ENCODE results near the gene RFK. TPM values are rescaled to one million over a fixed set of nuclear protein-coding genes. Genes with fewer than 3 reads are reported as not detected.

Gene RFK
- polyA plus RNA-seq, 1 donor from 2014 or later, result 131 TPM

- Histone ChIP-seq H3K9ac (ENCODE audit: low read length) (no peak overlapping the region), H3K9me2 (ENCODE audit: insufficient read depth, low read length) (no peaks in the 10 kb centered on the region), H3K27me3 (ENCODE audit: insufficient read depth, low read depth, low read length) (no peaks in the 10 kb centered on the region), H3F3A (ENCODE audit: insufficient read depth, low read length, poor library complexity, severe bottlenecking) (no peaks in the 10 kb centered on the region), H3K27ac (ENCODE audit: low read length) (no peak overlapping the region), H3K36me3 (ENCODE audit: insufficient read depth, low read length) (no peaks in the 10 kb centered on the region), H3K4me3 (ENCODE audit: low read length) (no peak overlapping the region), H3K9me3 (ENCODE audit: low read length) (no peaks in the 10 kb centered on the region), H3K79me2 (replicated peaks; ENCODE audit: insufficient read depth, low read length) (no peaks in the 10 kb centered on the region), H3K4me2 (ENCODE audit: low read length) (no peak overlapping the region), H4K20me1 (ENCODE audit: insufficient read depth) (no peaks in the 10 kb centered on the region), H2AFZ (ENCODE audit: low read depth, low read length) (no peak overlapping the region)
- TF ChIP-seq SMC3 (conservative IDR thresholded peaks at IDR 0.05; ENCODE audit: poor library complexity) (no peak), REST (IDR thresholded peaks at IDR 0.05; ENCODE audit: borderline replicate concordance) (no peak), MXI1 (conservative IDR thresholded peaks at IDR 0.05; ENCODE audit: poor library complexity, severe bottlenecking) (no peak), TAF1 (IDR thresholded peaks at IDR 0.05; ENCODE audit: low read depth) (no peak)
These were observed 52.0 kb downstream of the RFK start for GRCh38 chr9:76342201-76342600.

- H3K9me2 ChIP-seq (ENCODE audit: insufficient read depth, low read length), result no peaks in the 10 kb centered on the region
- H3F3A ChIP-seq (ENCODE audit: insufficient read depth, low read length, poor library complexity, severe bottlenecking), result no peaks in the 10 kb centered on the region
- H3K27me3 ChIP-seq (ENCODE audit: insufficient read depth, low read depth, low read length), result no peaks in the 10 kb centered on the region
- no peaks in the 10 kb centered on the region for H4K20me1 ChIP-seq (ENCODE audit: insufficient read depth)
- no peak overlapping the region for H2AFZ ChIP-seq (ENCODE audit: low read depth, low read length)
- H3K27ac ChIP-seq (ENCODE audit: low read length), result no peak overlapping the region
- no peak overlapping the region for H3K4me3 ChIP-seq (ENCODE audit: low read length)
- no peaks in the 10 kb centered on the region for H3K36me3 ChIP-seq (ENCODE audit: insufficient read depth, low read length)
- H3K9me3 ChIP-seq (ENCODE audit: low read length), result no peaks in the 10 kb centered on the region
- no peak for TF ChIP-seq TAF1 (IDR thresholded peaks at IDR 0.05; ENCODE audit: low read depth)
- TF ChIP-seq POLR2AphosphoS5 (IDR thresholded peaks at IDR 0.05), result no peak
- no peak for TF ChIP-seq REST (IDR thresholded peaks at IDR 0.05; ENCODE audit: borderline replicate concordance)
- TF ChIP-seq MXI1 (conservative IDR thresholded peaks at IDR 0.05; ENCODE audit: poor library complexity, severe bottlenecking), result no peak
- no peak for TF ChIP-seq EZH2 (IDR thresholded peaks at IDR 0.05; ENCODE audit: borderline replicate concordance, insufficient read depth, low read length, poor library complexity, severe bottlenecking)
- TF ChIP-seq EP300 (conservative IDR thresholded peaks at IDR 0.05; ENCODE audit: poor library complexity, severe bottlenecking), result no peak
- no peak for TF ChIP-seq SMC3 (conservative IDR thresholded peaks at IDR 0.05; ENCODE audit: poor library complexity)
- TF ChIP-seq RAD21 (conservative IDR thresholded peaks at IDR 0.05), result no peak
- TF ChIP-seq, protein P1, sequence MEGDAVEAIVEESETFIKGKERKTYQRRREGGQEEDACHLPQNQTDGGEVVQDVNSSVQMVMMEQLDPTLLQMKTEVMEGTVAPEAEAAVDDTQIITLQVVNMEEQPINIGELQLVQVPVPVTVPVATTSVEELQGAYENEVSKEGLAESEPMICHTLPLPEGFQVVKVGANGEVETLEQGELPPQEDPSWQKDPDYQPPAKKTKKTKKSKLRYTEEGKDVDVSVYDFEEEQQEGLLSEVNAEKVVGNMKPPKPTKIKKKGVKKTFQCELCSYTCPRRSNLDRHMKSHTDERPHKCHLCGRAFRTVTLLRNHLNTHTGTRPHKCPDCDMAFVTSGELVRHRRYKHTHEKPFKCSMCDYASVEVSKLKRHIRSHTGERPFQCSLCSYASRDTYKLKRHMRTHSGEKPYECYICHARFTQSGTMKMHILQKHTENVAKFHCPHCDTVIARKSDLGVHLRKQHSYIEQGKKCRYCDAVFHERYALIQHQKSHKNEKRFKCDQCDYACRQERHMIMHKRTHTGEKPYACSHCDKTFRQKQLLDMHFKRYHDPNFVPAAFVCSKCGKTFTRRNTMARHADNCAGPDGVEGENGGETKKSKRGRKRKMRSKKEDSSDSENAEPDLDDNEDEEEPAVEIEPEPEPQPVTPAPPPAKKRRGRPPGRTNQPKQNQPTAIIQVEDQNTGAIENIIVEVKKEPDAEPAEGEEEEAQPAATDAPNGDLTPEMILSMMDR (IDR thresholded peaks at IDR 0.05; ENCODE audit: poor library complexity, severe bottlenecking), result no peak
- H3K9ac ChIP-seq (ENCODE audit: low read length), result no peak overlapping the region
- H3K79me2 ChIP-seq (replicated peaks; ENCODE audit: insufficient read depth, low read length), result no peaks in the 10 kb centered on the region
- no peak overlapping the region for H3K4me2 ChIP-seq (ENCODE audit: low read length)
These were observed 52.6 kb downstream of the RFK start for GRCh38 chr9:76341616-76342015.
